NCI-H345 treated with DMSO at 0.1 percent for 48 hours (cell line): ENCODE measurements around the gene RNF39.
"Not testable (repeated sequence)": the region's sequence is repeated elsewhere in the genome, so short reads cannot be mapped to it uniquely, and the experiment has no call there.

ENCODE experiments used
- DNase-seq: peaks from one replicate; lab custom pipeline; 2025; ENCODE audit not compliant: unreplicated experiment; lab: John Stamatoyannopoulos, UW

RNF39 gene

GRCh38 chr6:30062471-30063178, 12.9 kb downstream of the RNF39 start:
- no peak for DNase-seq

- no peak for DNase-seq
Measured at GRCh38 chr6:30061858-30062458, 13.6 kb downstream of the RNF39 start.

- DNase-seq = peak; percentile 86
Measured at GRCh38 chr6:30061092-30061857, 14.3 kb downstream of the RNF39 start, which contains the start of gene POLR1H. Gene POLR1H, plus strand, starts transcription at chr6:30061265. Its CDS starts 260 bp downstream, at chr6:30061525.

GRCh38 chr6:30060606-30061091, 14.9 kb downstream of the RNF39 start:
- DNase-seq = no peak

GRCh38 chr6:30055513-30055912, 20.1 kb downstream of the RNF39 start:
- DNase-seq = no peak

- DNase-seq = no peak
Measured at GRCh38 chr6:30053682-30054081, 21.9 kb downstream of the RNF39 start.

GRCh38 chr6:30047220-30047619, 28.3 kb downstream of the RNF39 start:
- DNase-seq = no peak

- no peak for DNase-seq
Measured at GRCh38 chr6:30044630-30045029, 30.9 kb downstream of the RNF39 start.

- DNase-seq = no peak
Measured at GRCh38 chr6:30043744-30044143, 31.8 kb downstream of the RNF39 start.

GRCh38 chr6:30042914-30043313, 32.7 kb downstream of the RNF39 start:
- DNase-seq = no peak

- DNase-seq = no peak
Measured at GRCh38 chr6:30042476-30042875, 33.1 kb downstream of the RNF39 start.

GRCh38 chr6:30041821-30042220, 33.7 kb downstream of the RNF39 start:
- no peak for DNase-seq

- DNase-seq = no peak
Measured at GRCh38 chr6:30041221-30041620, 34.3 kb downstream of the RNF39 start.

GRCh38 chr6:30037182-30037788, 38.3 kb downstream of the RNF39 start:
- no peak for DNase-seq

- DNase-seq = no peak
Measured at GRCh38 chr6:30035784-30036183, 39.8 kb downstream of the RNF39 start.

GRCh38 chr6:30033440-30033839, 42.1 kb downstream of the RNF39 start:
- not testable (repeated sequence) for DNase-seq

GRCh38 chr6:30031381-30031780, 44.2 kb downstream of the RNF39 start:
- no peak for DNase-seq

- DNase-seq = no peak
Measured at GRCh38 chr6:30029588-30029987, 46.0 kb downstream of the RNF39 start.

GRCh38 chr6:30025186-30025585, 50.4 kb downstream of the RNF39 start:
- no peak for DNase-seq

- DNase-seq = not testable (repeated sequence)
Measured at GRCh38 chr6:30022712-30023111, 52.9 kb downstream of the RNF39 start.

- no peak for DNase-seq
Measured at GRCh38 chr6:30022189-30022588, 53.4 kb downstream of the RNF39 start.
